WI38 (cell line): Measurements from ENCODE around the gene TAF6.

Source experiments
- H3K4me3 ChIP-seq: 2 replicates; pipeline ENCODE4 v1.5.1; 2011; ENCODE audit warnings: low read depth, mild to moderate bottlenecking, control low read depth, low read length
- CTCF ChIP-seq: IDR thresholded peaks from 2 replicates; pipeline ENCODE4 v1.5.1; 2012; ENCODE audit warnings: low read depth, mild to moderate bottlenecking, control low read depth, low read length

Gene TAF6

GRCh38 chr7:100095289-100095688 lies 23.9 kb downstream of the TAF6 start:
- TF ChIP-seq CTCF = no peak

GRCh38 chr7:100093925-100094486 lies 25.2 kb downstream of the TAF6 start:
- no peak for TF ChIP-seq CTCF
- H3K4me3 ChIP-seq = no peak overlapping the region

More at GRCh38 chr7:100095289-100095688, 23.9 kb downstream of the TAF6 start:
- no peak overlapping the region for H3K4me3 ChIP-seq

- H3K4me3 ChIP-seq = no peak overlapping the region
- TF ChIP-seq CTCF = no peak
These were observed 25.7 kb downstream of the TAF6 start for GRCh38 chr7:100093498-100093897.

GRCh38 chr7:100093054-100093453 lies 26.1 kb downstream of the TAF6 start:
- no peak overlapping the region for H3K4me3 ChIP-seq
- TF ChIP-seq CTCF = no peak

- no peak overlapping the region for H3K4me3 ChIP-seq
- no peak for TF ChIP-seq CTCF
These were observed 27.6 kb downstream of the TAF6 start for GRCh38 chr7:100091411-100092181.

GRCh38 chr7:100090527-100091410 lies 28.4 kb downstream of the TAF6 start:
- no peak overlapping the region for H3K4me3 ChIP-seq
- no peak for TF ChIP-seq CTCF
